Femur (tissue), 1 donor: ENCODE measurements around the gene FCRLB.
A peak's percentile ranks its signal among the peaks of the same experiment; 100 is the strongest.
"Not testable (repeated sequence)": the region's sequence is repeated elsewhere in the genome, so short reads cannot be mapped to it uniquely, and the experiment has no call there.

Experiments
- DNase-seq: peaks from one replicate; pipeline ENCODE4 v3.0.0-alpha.2; 2017

FCRLB gene

DNA sequence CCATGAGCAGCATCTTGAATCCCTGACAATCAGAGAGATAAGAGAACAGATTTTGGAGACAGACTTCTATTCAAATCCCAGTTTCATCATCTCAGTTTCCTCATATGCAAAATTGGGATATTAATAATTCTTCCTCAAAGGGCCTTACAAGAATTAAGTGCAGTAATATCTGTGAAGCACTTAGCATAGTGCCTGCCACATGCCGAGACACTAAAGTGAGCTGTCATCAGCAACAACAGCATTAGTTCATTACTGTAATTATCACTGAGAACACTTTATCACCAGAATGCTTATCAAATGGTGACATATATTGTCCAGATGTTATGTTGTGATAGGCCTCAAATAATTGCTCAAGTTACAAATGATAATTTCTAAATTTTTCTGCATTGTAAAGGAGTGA lies 922 bp upstream of the FCRLB start:
- no peak for DNase-seq

DNA sequence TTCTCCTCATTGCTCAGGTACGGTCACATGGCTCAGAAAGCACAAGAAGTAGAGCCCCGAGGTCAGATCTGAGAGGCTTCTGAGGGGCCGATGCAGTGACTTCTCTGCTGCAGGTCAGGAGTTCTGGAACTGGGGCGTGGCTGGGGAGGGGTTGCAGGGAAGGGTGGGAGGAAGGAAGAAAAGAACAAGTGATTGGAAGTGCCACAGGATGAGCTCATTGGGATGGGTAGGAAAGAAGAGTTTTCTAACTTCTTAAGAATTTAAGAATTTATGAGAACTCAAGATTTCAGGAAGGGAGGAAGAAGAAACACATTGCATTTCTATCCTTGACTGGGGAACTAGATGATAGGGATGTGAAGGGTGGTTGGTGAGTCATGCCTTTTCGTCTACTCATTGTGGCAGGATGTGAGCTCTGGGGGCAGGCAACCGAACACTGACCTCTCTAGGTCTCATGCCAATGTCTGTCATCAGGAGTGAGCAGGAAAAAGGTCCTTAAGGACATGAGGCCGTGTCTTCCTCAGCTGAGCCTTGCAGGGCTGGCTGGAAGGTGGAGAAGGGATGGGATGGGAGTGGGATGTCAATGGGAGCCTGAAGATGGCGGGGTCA lies 497 bp downstream of the FCRLB start:
- no peak for DNase-seq

DNA sequence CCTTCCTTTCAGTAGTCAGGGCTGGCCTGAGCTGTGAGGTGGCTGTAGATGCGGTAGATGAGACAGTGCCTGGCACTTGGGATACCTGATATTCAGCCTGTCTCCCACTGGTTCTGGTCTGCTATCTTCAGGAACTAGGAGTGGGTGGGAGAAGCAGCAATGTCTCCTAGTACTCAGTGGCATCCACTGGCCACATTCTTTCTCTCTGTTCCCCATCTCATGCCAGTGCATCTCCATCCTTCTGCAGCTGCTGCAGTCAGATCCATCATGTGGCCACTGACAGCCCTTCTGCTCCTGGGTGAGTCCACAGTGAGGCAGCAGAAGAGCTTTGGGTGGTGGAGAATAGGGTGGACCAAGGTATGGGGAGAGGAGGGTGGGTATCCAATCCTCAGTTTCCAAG lies 1.1 kb downstream of the FCRLB start:
- no peak for DNase-seq

- DNase-seq: no peak
Measured at GRCh38 chr1:161723459-161724141, 2.3 kb downstream of the FCRLB start.

DNA sequence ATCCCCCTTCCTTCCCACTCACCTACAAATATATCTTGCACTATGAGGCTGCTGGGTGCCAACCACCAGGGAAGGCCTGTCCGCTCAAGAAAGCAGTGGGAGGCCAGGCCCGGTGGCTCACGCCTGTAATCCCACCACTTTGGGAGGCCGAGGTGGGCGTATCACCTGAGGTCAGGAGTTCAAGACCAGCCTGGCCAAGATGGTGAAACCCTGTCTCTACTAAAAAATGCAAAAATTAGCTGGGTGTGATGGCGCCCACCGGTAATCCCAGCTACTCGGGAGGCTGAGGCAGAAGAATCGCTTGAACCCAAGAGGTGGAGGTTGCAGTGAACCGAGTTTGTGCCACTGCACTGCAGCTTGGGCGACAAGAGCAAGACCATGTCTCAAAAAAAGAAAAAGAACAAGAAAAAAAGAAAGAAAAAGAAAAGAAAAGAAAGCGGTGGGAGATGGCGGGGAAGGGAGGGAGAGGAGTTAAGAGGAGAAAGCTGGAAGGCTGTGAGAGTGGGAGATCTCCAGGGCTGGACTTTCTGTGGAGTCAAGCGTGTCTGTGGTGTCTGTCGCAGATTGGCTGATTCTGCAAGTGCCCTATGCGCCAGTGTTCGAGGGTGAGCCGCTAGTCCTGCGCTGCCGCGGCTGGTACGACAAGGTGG lies 4.0 kb downstream of the FCRLB start:
- not testable (repeated sequence) for DNase-seq

DNA sequence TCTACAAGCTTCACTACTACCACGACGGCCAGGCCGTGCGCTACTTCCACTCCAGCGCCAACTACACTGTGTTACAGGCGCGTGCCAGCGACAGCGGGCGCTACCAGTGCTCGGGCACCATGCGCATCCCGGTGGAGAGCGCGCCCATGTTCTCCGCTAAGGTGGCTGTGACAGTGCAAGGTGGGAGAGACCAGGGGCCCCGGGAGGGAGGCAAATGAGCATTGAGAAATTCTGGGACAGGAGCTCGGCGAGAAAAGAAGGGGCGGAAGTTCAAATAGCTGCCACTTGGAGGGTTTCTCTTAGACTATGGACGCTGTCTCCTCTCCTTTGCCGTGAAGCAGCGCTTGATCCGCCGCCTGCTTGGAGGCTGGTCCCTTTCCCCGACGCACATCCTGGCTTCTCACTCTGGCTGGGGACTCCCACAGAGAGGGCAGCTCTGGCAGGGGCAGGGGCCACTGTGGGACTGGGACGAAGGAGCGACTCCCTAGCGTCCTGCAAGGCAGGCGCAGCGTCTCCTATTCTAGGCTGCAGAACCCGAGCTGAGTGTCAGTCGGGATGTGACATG lies 4.6 kb downstream of the FCRLB start:
- DNase-seq: peak; percentile 51

GRCh38 chr1:161726473-161727255 lies 5.3 kb downstream of the FCRLB start:
- peak; percentile 94 for DNase-seq

- no peak for DNase-seq
Measured at GRCh38 chr1:161727256-161727924, 6.0 kb downstream of the FCRLB start.

- no peak for DNase-seq
Measured at GRCh38 chr1:161728376-161729226, 7.3 kb downstream of the FCRLB start.

DNA sequence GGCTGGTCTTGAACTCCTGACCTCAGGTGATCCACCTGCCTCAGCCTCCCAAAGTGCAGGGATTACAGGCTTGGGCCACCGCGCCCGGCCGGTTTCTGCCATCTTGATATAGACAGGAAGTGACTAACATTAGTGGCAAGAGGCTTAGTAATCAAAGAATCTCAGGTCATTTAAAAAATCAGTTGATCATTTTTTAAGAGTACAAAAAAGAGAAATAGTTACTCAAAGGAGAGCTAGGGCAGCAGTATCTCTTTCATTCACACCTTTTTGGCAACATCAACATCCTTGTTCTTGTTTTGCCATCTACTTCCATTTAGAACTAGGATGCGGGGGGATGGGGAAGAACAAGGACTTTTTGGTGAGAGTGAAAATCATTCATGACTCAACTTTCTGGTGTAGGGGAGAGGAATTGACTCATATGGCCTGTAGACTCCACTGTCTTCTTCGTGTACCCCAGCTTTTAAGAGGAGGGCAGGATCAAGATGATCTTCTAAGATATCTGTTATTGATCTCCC lies 8.8 kb downstream of the FCRLB start:
- DNase-seq: no peak

GRCh38 chr1:161731241-161731640 lies 9.9 kb downstream of the FCRLB start:
- DNase-seq: no peak

GRCh38 chr1:161731981-161732718 lies 10.8 kb downstream of the FCRLB start:
- no peak for DNase-seq

GRCh38 chr1:161733526-161733925 lies 12.2 kb downstream of the FCRLB start:
- DNase-seq: no peak

DNA sequence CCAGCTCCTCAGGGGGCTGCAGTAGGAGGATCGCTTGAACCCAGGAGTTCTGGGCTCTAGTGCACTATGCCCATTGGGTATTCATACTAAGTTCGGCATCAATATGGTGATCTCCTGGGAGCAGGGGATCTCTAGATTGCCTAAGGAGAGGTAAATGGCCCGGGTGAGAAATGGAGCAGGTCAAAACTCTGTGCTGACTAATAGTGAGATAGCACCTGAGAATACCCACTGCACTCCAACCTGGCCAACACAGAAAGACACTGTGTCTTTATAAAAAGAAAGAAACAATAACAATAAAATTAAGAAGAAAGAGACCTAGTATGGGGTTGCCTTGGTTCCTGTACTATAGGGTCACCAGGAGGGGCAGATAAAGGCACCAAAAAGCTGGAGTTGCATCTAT lies 14.5 kb downstream of the FCRLB start:
- DNase-seq: no peak

- no peak for DNase-seq
Measured at GRCh38 chr1:161736335-161736969, 15.1 kb downstream of the FCRLB start.

GRCh38 chr1:161737625-161738024 lies 16.3 kb downstream of the FCRLB start:
- DNase-seq: no peak

DNA sequence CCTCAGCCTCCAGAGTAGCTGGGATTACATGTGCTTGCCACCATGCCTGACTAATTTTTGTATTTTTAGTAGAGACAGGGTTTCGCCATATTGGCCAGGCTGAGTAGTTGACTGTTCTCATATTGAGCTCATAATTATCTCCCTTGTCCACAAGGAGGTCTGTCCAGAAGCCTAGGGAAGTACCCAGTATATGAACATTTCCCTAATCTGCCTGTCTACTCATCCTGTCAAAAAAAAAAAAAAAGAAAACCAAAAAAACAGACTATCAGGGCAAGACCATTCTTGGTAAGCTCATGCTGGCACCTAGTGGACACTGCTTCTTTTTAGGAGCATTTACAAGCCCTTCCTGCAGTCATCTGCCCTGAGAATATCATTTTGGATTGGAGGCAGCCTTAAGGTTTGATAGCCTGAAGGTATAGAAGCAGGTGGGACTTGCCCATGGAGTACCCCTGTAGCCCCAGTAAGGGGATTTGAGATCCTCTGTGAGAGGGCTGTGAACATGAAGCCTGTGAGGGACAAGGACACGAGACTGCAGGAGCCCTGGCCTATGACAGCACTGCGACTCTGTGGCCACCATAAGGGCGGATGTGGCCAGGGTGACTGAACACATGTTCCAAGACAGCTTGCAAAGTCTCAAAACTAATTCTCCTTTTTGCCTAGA lies 17.4 kb downstream of the FCRLB start:
- DNase-seq: no peak

DNA sequence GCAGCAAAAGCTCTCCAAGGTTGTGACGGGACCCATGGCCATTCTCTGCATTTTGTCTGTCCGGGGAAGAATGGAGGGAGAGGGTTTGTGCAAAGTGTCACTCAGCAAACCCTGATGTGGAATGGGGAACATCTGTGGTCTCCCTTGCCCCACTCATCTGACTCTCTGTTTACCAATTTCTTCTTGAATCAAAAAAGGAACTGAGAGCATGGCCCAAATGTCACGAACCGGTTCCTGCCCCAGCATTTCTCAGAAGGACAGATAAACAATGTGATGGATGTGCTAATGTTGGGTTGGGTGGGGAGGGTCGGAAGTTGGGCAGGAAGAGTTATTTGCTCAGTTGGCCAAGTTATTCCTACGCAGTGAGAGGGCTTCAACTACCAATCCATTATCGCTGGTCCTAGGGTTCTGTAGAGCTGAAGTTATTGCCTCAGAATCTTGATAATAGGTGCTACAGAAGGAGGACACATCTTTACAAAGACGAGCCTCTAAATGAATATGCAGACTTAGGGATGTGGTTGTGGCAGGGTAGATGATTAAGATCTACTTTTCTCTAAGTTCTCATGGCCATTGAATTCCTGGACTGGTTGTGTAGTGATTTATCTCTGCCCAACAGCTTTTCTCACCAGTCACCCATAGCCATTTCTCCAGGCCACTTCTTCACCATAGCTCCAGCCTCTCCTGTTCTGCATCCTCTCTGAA lies 18.7 kb downstream of the FCRLB start:
- DNase-seq: no peak

DNA sequence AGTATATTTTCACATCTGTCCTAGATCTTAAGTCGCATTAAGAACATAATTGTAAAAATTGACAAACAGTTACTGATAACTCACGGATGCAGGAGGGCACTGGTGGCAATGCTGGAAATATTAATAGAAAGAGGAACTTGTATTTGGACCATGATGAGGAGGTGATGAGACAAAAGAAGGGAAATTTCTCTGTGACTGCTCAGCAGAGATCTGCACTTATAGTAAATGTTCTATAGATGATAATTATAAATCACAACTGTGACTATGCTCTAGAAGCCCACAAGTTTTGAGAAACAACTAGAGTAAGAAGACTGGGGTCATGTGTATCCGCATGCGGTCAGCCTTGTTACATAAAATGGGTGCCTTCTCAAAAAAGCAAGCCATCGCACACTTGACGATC lies 19.6 kb downstream of the FCRLB start:
- DNase-seq: no peak
